ENCODE data around the gene FBXO47. TPM values are rescaled to one million over a fixed set of nuclear protein-coding genes. Genes with fewer than 3 reads are reported as not detected.

Gene FBXO47
- total RNA-seq, 1 experiment from 2014 or later, result not detected

GRCh38 chr17:38906460-38907228, 60.6 kb downstream of the FBXO47 start:
- ChIA-PET POLR2A (ENCODE audit: unreplicated experiment) (no interaction called here), CTCF (no interaction called here)
- no peaks in the 10 kb centered on the region for H3K4me1 ChIP-seq (ENCODE audit: insufficient read depth, low read length)
- TF ChIP-seq EZH2 (IDR thresholded peaks at IDR 0.05; ENCODE audit: low read length, unreplicated experiment), result no peak
- no peak for TF ChIP-seq CTCF (conservative IDR thresholded peaks at IDR 0.05; ENCODE audit: low read depth, low read length)
- TF ChIP-seq EZH2phosphoT487 (IDR thresholded peaks at IDR 0.05; ENCODE audit: borderline replicate concordance, low read length), result no peak
- H3K4me2 ChIP-seq (ENCODE audit: low read length), result no peak overlapping the region
- H4K20me1 ChIP-seq (ENCODE audit: low read length), result no peaks in the 10 kb centered on the region
- H3F3A ChIP-seq (ENCODE audit: low read length, unreplicated experiment), result no peaks in the 10 kb centered on the region
- no peaks in the 10 kb centered on the region for H3K27me3 ChIP-seq (ENCODE audit: low read length)
- no peak overlapping the region for H3K9ac ChIP-seq (ENCODE audit: low read length)
- DNase-seq (no peak), ATAC-seq (no peak)
- H3K9me3 ChIP-seq (ENCODE audit: low read length), result no peaks in the 10 kb centered on the region
- peaks cover 16% of the 10 kb centered on the region for H3K36me3 ChIP-seq (ENCODE audit: low read depth, low read length)
- H3K27ac ChIP-seq (ENCODE audit: low read length), result no peak overlapping the region
- H3K79me2 ChIP-seq (ENCODE audit: low read length), result peaks cover 3% of the 10 kb centered on the region; the same call in 1 of the 2 replicates
- intact Hi-C loops (cut with micrococcal nuclease), result no loop called here
- H3K4me3 ChIP-seq (ENCODE audit: low read length), result no peak overlapping the region
- no peak overlapping the region for H2AFZ ChIP-seq (ENCODE audit: low read length)
- H3K9me2 ChIP-seq (replicated peaks; ENCODE audit: low read length), result no peaks in the 10 kb centered on the region
- BruUV-seq (replicated peaks), result no TSS peak

GRCh38 chr17:38905375-38905774, 61.8 kb downstream of the FBXO47 start:
- DNase-seq (no peak), ATAC-seq (no peak)
- no peak overlapping the region for H3K27ac ChIP-seq (ENCODE audit: low read length)
- peaks cover 16% of the 10 kb centered on the region for H3K36me3 ChIP-seq (ENCODE audit: low read depth, low read length)
- H3K9me2 ChIP-seq (replicated peaks; ENCODE audit: low read length), result no peaks in the 10 kb centered on the region
- no peaks in the 10 kb centered on the region for H4K20me1 ChIP-seq (ENCODE audit: low read length)
- no TSS peak for BruUV-seq (replicated peaks)
- no peak overlapping the region for H3K9ac ChIP-seq (ENCODE audit: low read length)
- H3K4me1 ChIP-seq (ENCODE audit: insufficient read depth, low read length), result peaks cover 11% of the 10 kb centered on the region
- H3K27me3 ChIP-seq (ENCODE audit: low read length), result no peaks in the 10 kb centered on the region
- no peak overlapping the region for H2AFZ ChIP-seq (ENCODE audit: low read length)
- no peak overlapping the region for H3K4me3 ChIP-seq (ENCODE audit: low read length)
- peaks cover 8% of the 10 kb centered on the region; the same call in 1 of the 2 replicates for H3K79me2 ChIP-seq (ENCODE audit: low read length)
- ChIA-PET CTCF (no interaction called here), POLR2A (ENCODE audit: unreplicated experiment) (no interaction called here)
- intact Hi-C loops (cut with micrococcal nuclease), result no loop called here
- H3K4me2 ChIP-seq (ENCODE audit: low read length), result no peak overlapping the region
- TF ChIP-seq CTCF (conservative IDR thresholded peaks at IDR 0.05; ENCODE audit: low read depth, low read length), result no peak
- TF ChIP-seq EZH2phosphoT487 (IDR thresholded peaks at IDR 0.05; ENCODE audit: borderline replicate concordance, low read length), result no peak
- no peak for TF ChIP-seq EZH2 (IDR thresholded peaks at IDR 0.05; ENCODE audit: low read length, unreplicated experiment)
- no peaks in the 10 kb centered on the region for H3F3A ChIP-seq (ENCODE audit: low read length, unreplicated experiment)
- H3K9me3 ChIP-seq (ENCODE audit: low read length), result no peaks in the 10 kb centered on the region

- Histone ChIP-seq H3K79me2 (ENCODE audit: low read length) (peaks cover 8% of the 10 kb centered on the region; the same call in 1 of the 2 replicates), H3K9me2 (replicated peaks; ENCODE audit: low read length) (no peaks in the 10 kb centered on the region), H3K4me3 (ENCODE audit: low read length) (no peak overlapping the region), H3K9me3 (ENCODE audit: low read length) (no peaks in the 10 kb centered on the region), H2AFZ (ENCODE audit: low read length) (no peak overlapping the region), H3K9ac (ENCODE audit: low read length) (no peak overlapping the region), H4K20me1 (ENCODE audit: low read length) (no peaks in the 10 kb centered on the region), H3K27me3 (ENCODE audit: low read length) (no peaks in the 10 kb centered on the region), H3K27ac (ENCODE audit: low read length) (no peak overlapping the region), H3K4me2 (ENCODE audit: low read length) (no peak overlapping the region), H3K36me3 (ENCODE audit: low read depth, low read length) (peaks cover 16% of the 10 kb centered on the region), H3F3A (ENCODE audit: low read length, unreplicated experiment) (no peaks in the 10 kb centered on the region), H3K4me1 (ENCODE audit: insufficient read depth, low read length) (peaks cover 11% of the 10 kb centered on the region)
- ChIA-PET POLR2A (ENCODE audit: unreplicated experiment) (no interaction called here), CTCF (no interaction called here)
- ATAC-seq (no peak), DNase-seq (no peak)
- TF ChIP-seq CTCF (conservative IDR thresholded peaks at IDR 0.05; ENCODE audit: low read depth, low read length) (no peak), EZH2 (IDR thresholded peaks at IDR 0.05; ENCODE audit: low read length, unreplicated experiment) (no peak), EZH2phosphoT487 (IDR thresholded peaks at IDR 0.05; ENCODE audit: borderline replicate concordance, low read length) (no peak)
- intact Hi-C loops (cut with micrococcal nuclease), result no loop called here
- no TSS peak for BruUV-seq (replicated peaks)
Measured at GRCh38 chr17:38904892-38905291, 62.3 kb downstream of the FBXO47 start.

All from PC-3 (cell line).